Muscle of arm (tissue), 14 donors: Measurements from ENCODE around the gene PDE4D. TPM values are rescaled to one million over a fixed set of nuclear protein-coding genes. Genes with fewer than 3 reads are reported as not detected.

ENCODE experiments used
- DNase-seq: peaks from one replicate; pipeline ENCODE4 v3.0.0-alpha.2; 2013
- long read RNA-seq, 11 donors: transcript quantifications; one replicate each; lab custom pipeline, GENCODE V29; 2026
- polyA plus RNA-seq, 12 donors: library from polyadenylated mRNA; unstranded; fragments of 120-200 nt; gene quantifications; one replicate each; pipeline ENCODE4 v1.2.1, GENCODE V29; 2013; ENCODE audit not compliant: insufficient read length in 12 of 12

PDE4D gene
- polyA plus RNA-seq, result 10 to 100 TPM in 11 of 12 donors, not detected in 1; 28.2 to 56.3 (median 41.5) TPM
- long read RNA-seq, donor 1, result 0 reads
- long read RNA-seq, donor 2, transcript PDE4D-204 (11 exons, 2,969 nt), result major isoform, 5 of 9 reads
- long read RNA-seq, donor 2, partial matches to known transcripts, result 0 of 9 reads
- long read RNA-seq, donor 2, other reads (novel, unspliced or antisense), result 0 of 9 reads
- long read RNA-seq, donor 3, partial matches to known transcripts, result 0 of 4 reads
- long read RNA-seq, donor 3, other reads (novel, unspliced or antisense), result 0 of 4 reads
- long read RNA-seq, donor 4, partial matches to known transcripts, result 0 of 1 reads
- long read RNA-seq, donor 4, other reads (novel, unspliced or antisense), result 0 of 1 reads
- long read RNA-seq, donor 5, partial matches to known transcripts, result 0 of 6 reads
- long read RNA-seq, donor 5, other reads (novel, unspliced or antisense), result 0 of 6 reads
- long read RNA-seq, donor 6, partial matches to known transcripts, result 0 of 1 reads
- long read RNA-seq, donor 6, other reads (novel, unspliced or antisense), result 0 of 1 reads
- long read RNA-seq, donor 7, partial matches to known transcripts, result 0 of 1 reads
- long read RNA-seq, donor 7, other reads (novel, unspliced or antisense), result 0 of 1 reads
- long read RNA-seq, donor 8, partial matches to known transcripts, result 0 of 6 reads
- long read RNA-seq, donor 8, other reads (novel, unspliced or antisense), result 0 of 6 reads
- long read RNA-seq, donor 9, result 0 reads
- long read RNA-seq, donor 10, transcript PDE4D-204 (11 exons, 2,969 nt), result major isoform, 7 of 10 reads
- long read RNA-seq, donor 10, partial matches to known transcripts, result 0 of 10 reads
- long read RNA-seq, donor 10, other reads (novel, unspliced or antisense), result 0 of 10 reads
- long read RNA-seq, donor 11, partial matches to known transcripts, result 0 of 1 reads
- long read RNA-seq, donor 11, other reads (novel, unspliced or antisense), result 0 of 1 reads

- DNase-seq, result peak; percentile 58
Observed at GRCh38 chr5:59893429-59894227, at the start of gene PDE4D. Gene PDE4D, minus strand, starts transcription at chr5:59893726.

GRCh38 chr5:59937633-59938032 lies 44.1 kb upstream of the PDE4D start:
- DNase-seq, result no peak

GRCh38 chr5:59923465-59923864 lies 29.9 kb upstream of the PDE4D start:
- no peak for DNase-seq

GRCh38 chr5:59922220-59922619 lies 28.7 kb upstream of the PDE4D start:
- no peak for DNase-seq

- no peak for DNase-seq
Observed at GRCh38 chr5:59921816-59922215, 28.3 kb upstream of the PDE4D start.

- no peak for DNase-seq
Observed at GRCh38 chr5:59919484-59919883, 26.0 kb upstream of the PDE4D start.

- DNase-seq, result no peak
Observed at GRCh38 chr5:59917121-59917520, 23.6 kb upstream of the PDE4D start.

GRCh38 chr5:59905188-59905587 lies 11.7 kb upstream of the PDE4D start:
- DNase-seq, result no peak

- DNase-seq, result no peak
Observed at GRCh38 chr5:59897075-59897474, 3.5 kb upstream of the PDE4D start.

- no peak for DNase-seq
Observed at GRCh38 chr5:59891962-59892643, 1.4 kb downstream of the PDE4D start.

GRCh38 chr5:59887274-59887673 lies 6.3 kb downstream of the PDE4D start:
- DNase-seq, result no peak

- DNase-seq, result no peak
Observed at GRCh38 chr5:59874675-59875074, 18.9 kb downstream of the PDE4D start.

GRCh38 chr5:59873113-59873512 lies 20.4 kb downstream of the PDE4D start:
- DNase-seq, result no peak

- no peak for DNase-seq
Observed at GRCh38 chr5:59866661-59867060, 26.9 kb downstream of the PDE4D start.

GRCh38 chr5:59864718-59865117 lies 28.8 kb downstream of the PDE4D start:
- DNase-seq, result no peak

- DNase-seq, result no peak
Observed at GRCh38 chr5:59863777-59864176, 29.7 kb downstream of the PDE4D start.

GRCh38 chr5:59856358-59856757 lies 37.2 kb downstream of the PDE4D start:
- DNase-seq, result no peak

GRCh38 chr5:59850766-59851165 lies 42.8 kb downstream of the PDE4D start:
- no peak for DNase-seq

GRCh38 chr5:59847586-59847985 lies 45.9 kb downstream of the PDE4D start:
- DNase-seq, result no peak

GRCh38 chr5:59845730-59846129 lies 47.8 kb downstream of the PDE4D start:
- no peak for DNase-seq

- no peak for DNase-seq
Observed at GRCh38 chr5:59843511-59844213, 49.9 kb downstream of the PDE4D start.
